SK-N-MC (cell line): Measurements from ENCODE around the gene NECAB2.

Experiments used
- EZH2 ChIP-seq: fragments of 200-600 bp; sonication (generic); IDR thresholded peaks from one replicate; pipeline ENCODE4 v1.6.1; 2017; ENCODE audit warnings: antibody characterized with exemption
- FOXP2 ChIP-seq: optimal IDR thresholded peaks from 2 replicates; pipeline ENCODE3; 2011; ENCODE audit warnings: mild to moderate bottlenecking, moderate library complexity; ENCODE audit not compliant: insufficient read depth; ENCODE audit errors: extremely low read length, control extremely low read depth
- POLR2AphosphoS5 ChIP-seq: IDR thresholded peaks from 2 replicates; pipeline ENCODE4 v1.6.1; 2012; ENCODE audit warnings: mild to moderate bottlenecking, low read depth, low read length, borderline replicate concordance

DNA sequence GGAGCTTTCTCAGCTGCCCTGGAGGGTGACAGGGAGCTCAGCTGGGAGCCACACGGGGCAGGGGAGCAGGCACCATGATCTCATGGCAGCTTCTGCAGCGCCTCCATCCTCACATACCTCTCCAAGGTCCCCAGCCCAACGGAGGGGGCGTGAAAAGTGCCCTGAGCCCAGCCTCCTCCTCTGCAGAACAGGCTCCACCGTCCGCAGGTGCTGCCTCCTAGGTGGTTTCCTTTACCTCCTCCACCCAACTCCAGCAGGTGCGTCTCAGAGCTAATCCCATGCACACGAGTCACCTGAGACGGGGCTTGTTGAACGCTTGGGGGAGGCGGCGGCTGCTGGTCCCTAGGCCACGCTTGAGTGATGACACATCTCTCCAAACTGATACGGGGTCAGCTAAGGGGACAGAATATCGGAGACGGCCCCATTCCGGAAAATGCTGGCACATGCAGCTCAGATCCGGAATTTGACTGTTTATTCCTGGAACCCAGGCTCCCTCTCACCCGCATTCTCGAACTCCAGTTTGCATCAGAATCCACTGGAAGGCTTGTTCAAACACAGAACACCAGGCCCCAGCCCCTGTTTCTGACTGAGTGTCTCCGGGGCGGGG, 74.9 kb downstream of the NECAB2 start:
- no peak for TF ChIP-seq EZH2
- no peak for TF ChIP-seq POLR2AphosphoS5
- no peak for TF ChIP-seq FOXP2
